Gastrocnemius medialis (tissue), 4 donors: Measurements from ENCODE around the gene APEH.

Experiments used
- CTCF ChIP-seq, 5 experiments: fragments of 450-650 bp in 3 of 5; fragments of 200-600 bp in 2 of 5; sonication (generic) in 2 of 5; IDR thresholded peaks in 4 of 5; conservative IDR thresholded peaks in 1 of 5; 1 replicate in 4 of 5; 2 replicates in 1 of 5; pipeline ENCODE4 v1.5.1; 2016 to 2019; ENCODE audit warnings: antibody characterized with exemption in 5 of 5, mild to moderate bottlenecking in 3 of 5, moderate library complexity in 3 of 5
- POLR2A ChIP-seq, 2 donors: fragments of 450-650 bp; IDR thresholded peaks; one replicate each; pipeline ENCODE4 v1.6.1; 2017; ENCODE audit warnings: antibody characterized with exemption in 2 of 2, mild to moderate bottlenecking in 2 of 2, moderate library complexity in 2 of 2

GRCh38 chr3:49654955-49655556 is 19.1 kb upstream of the APEH start:
- TF ChIP-seq POLR2A (IDR thresholded peaks at IDR 0.05) (no peak), CTCF (IDR thresholded peaks at IDR 0.05 in 4 of 5, conservative IDR thresholded peaks at IDR 0.05 in 1 of 5) (no peak)
